MCF 10A (cell line): ENCODE data around the gene WAC. TPM values are rescaled to one million over a fixed set of nuclear protein-coding genes. Genes with fewer than 3 reads are reported as not detected.
A peak's percentile ranks its signal among the peaks of the same experiment; 100 is the strongest.
"Not testable (repeated sequence)": the region's sequence is repeated elsewhere in the genome, so short reads cannot be mapped to it uniquely, and the experiment has no call there.

Source experiments
- Bru-seq: library from RNA; stranded (reverse); fragments of 400-500 nt; gene quantifications from one replicate; lab custom pipeline; 2021; lab: Mats Ljungman, UMichigan
- BruChase-seq, 2 experiments: library from RNA; stranded (reverse); fragments of 400-500 nt; gene quantifications; one replicate each; lab custom pipeline; 2021; lab: Mats Ljungman, UMichigan
- BruUV-seq: library from RNA; stranded (reverse); fragments of 400-500 nt; replicated peaks from 2 replicates; lab custom pipeline; 2021; lab: Mats Ljungman, UMichigan
- CTCF ChIA-PET: fragments of 300-600 bp; sonication (Branson Sonifier 250); formaldehyde crosslinking; extraction: SDS; loops from one replicate; lab custom pipeline; 2021; ENCODE audit warnings: antibody characterized with exemption, inconsistent platforms; lab: Yijun Ruan, JAX
- POLR2A ChIA-PET: fragments of 300-600, 350-650 bp; sonication (Branson Sonifier 250); formaldehyde crosslinking; extraction: SDS; loops from one replicate; lab custom pipeline; 2020; ENCODE audit warnings: antibody characterized with exemption, inconsistent platforms; lab: Yijun Ruan, JAX
- DNase-seq: peaks from one replicate; pipeline ENCODE4 v3.0.0-alpha.2; 2018; ENCODE audit not compliant: unreplicated experiment
- H3K27ac Mint-ChIP-seq: one replicate; pipeline ENCODE4 v1.8.0; 2022; ENCODE audit warnings: mild to moderate bottlenecking, low read depth, mixed read lengths; ENCODE audit not compliant: unreplicated experiment
- H3K27me3 Mint-ChIP-seq: one replicate; pipeline ENCODE4 v1.8.0; 2022; ENCODE audit warnings: mixed read lengths; ENCODE audit not compliant: insufficient read depth, unreplicated experiment
- H3K36me3 Mint-ChIP-seq: one replicate; pipeline ENCODE4 v1.8.0; 2022; ENCODE audit warnings: mild to moderate bottlenecking, moderate library complexity, mixed read lengths; ENCODE audit not compliant: insufficient read depth, unreplicated experiment
- H3K4me1 Mint-ChIP-seq: one replicate; pipeline ENCODE4 v1.8.0; 2022; ENCODE audit warnings: mixed read lengths; ENCODE audit not compliant: insufficient read depth, unreplicated experiment
- H3K4me3 Mint-ChIP-seq: one replicate; pipeline ENCODE4 v1.8.0; 2022; ENCODE audit warnings: mild to moderate bottlenecking, moderate library complexity, mixed read lengths; ENCODE audit not compliant: unreplicated experiment
- H3K9me3 Mint-ChIP-seq: one replicate; pipeline ENCODE4 v1.8.0; 2022; ENCODE audit warnings: mixed read lengths; ENCODE audit not compliant: unreplicated experiment
- intact Hi-C: fragments of 100-400 bp; cut with micrococcal nuclease; formaldehyde crosslinking; loops from 2 replicates; pipeline ENCODE4 v1.14.1; 2022
- long read RNA-seq: library from polyadenylated mRNA; stranded (forward); transcript quantifications from one replicate; pipeline ENCODE4 v2.0.0, GENCODE V29; 2022
- total RNA-seq: library from RNA; stranded (reverse); gene quantifications from 2 replicates; pipeline ENCODE4 v1.2.3, GENCODE V29; 2022
- TF ChIP-seq, protein P1 (sequence below): fragments of 200-600 bp; IDR thresholded peaks from one replicate; pipeline ENCODE4 v1.8.0; 2022; ENCODE audit warnings: antibody characterized with exemption, mild to moderate bottlenecking; ENCODE audit not compliant: unreplicated experiment

The WAC gene
- total RNA-seq (151 and 155 TPM in 2 replicates), Bru-seq, nascent RNA (percentile 97 among the genes with signal in this experiment), BruChase-seq, experiment 1, labeled RNA remaining after a 6-hour chase (percentile 95 among the genes with signal in this experiment), BruChase-seq, experiment 2, labeled RNA remaining after a 2-hour chase (percentile 96 among the genes with signal in this experiment)
- long read RNA-seq, full-length matches to known transcripts, result 72 of 147 reads
- long read RNA-seq, partial matches to known transcripts, result 20 of 147 reads
- long read RNA-seq, other reads (novel, unspliced or antisense), result 55 of 147 reads

- Mint-ChIP-seq H3K36me3 (peaks cover 44% of the 10 kb centered on the region), H3K27ac (peak within 1 kb of the TSS; percentile 99), H3K4me3 (peak within 1 kb of the TSS; percentile 97), H3K9me3 (no peaks in the 10 kb centered on the region), H3K27me3 (no peaks in the 10 kb centered on the region), H3K4me1 (peaks cover 37% of the 10 kb centered on the region)
- ChIA-PET POLR2A (interaction anchor here (0.5 to 1.6 kb wide), 11 partner anchors 9 to 1047 kb away, joined by 3 to 7 read pairs (median 4); no protein-coding TSS in a partner anchor), CTCF (interaction anchor here (0.8 kb wide), 1 partner anchor 107 kb away, joined by 3 read pairs; no protein-coding TSS in a partner anchor)
- BruUV-seq, result no TSS peak
- peak; percentile 93 for DNase-seq
- TF ChIP-seq, protein P1, sequence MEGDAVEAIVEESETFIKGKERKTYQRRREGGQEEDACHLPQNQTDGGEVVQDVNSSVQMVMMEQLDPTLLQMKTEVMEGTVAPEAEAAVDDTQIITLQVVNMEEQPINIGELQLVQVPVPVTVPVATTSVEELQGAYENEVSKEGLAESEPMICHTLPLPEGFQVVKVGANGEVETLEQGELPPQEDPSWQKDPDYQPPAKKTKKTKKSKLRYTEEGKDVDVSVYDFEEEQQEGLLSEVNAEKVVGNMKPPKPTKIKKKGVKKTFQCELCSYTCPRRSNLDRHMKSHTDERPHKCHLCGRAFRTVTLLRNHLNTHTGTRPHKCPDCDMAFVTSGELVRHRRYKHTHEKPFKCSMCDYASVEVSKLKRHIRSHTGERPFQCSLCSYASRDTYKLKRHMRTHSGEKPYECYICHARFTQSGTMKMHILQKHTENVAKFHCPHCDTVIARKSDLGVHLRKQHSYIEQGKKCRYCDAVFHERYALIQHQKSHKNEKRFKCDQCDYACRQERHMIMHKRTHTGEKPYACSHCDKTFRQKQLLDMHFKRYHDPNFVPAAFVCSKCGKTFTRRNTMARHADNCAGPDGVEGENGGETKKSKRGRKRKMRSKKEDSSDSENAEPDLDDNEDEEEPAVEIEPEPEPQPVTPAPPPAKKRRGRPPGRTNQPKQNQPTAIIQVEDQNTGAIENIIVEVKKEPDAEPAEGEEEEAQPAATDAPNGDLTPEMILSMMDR, result peak; percentile 5
- intact Hi-C loops, result no loop called here
Observed at GRCh38 chr10:28532337-28533185, at the start of gene WAC. Gene WAC (plus strand): TSS chr10:28533118. CDS start chr10:28533580, 462 bp downstream.

GRCh38 chr10:28489206-28489605, 43.7 kb upstream of the WAC start:
- Mint-ChIP-seq H3K4me1 (no peaks in the 10 kb centered on the region), H3K27me3 (no peaks in the 10 kb centered on the region), H3K27ac (no peak overlapping the region), H3K9me3 (no peaks in the 10 kb centered on the region), H3K4me3 (no peak overlapping the region), H3K36me3 (no peaks in the 10 kb centered on the region)
- POLR2A ChIA-PET, result no interaction called here
- CTCF ChIA-PET, result interaction anchor here (0.7 to 1.1 kb wide), 2 partner anchors 9 to 10 kb away, joined by 3 to 4 read pairs; no protein-coding TSS in a partner anchor
- TF ChIP-seq, protein P1, result no peak
- intact Hi-C loops, result no loop called here
- no TSS peak for BruUV-seq
- no peak for DNase-seq

- H3K27ac Mint-ChIP-seq, H3K36me3 Mint-ChIP-seq, H3K27me3 Mint-ChIP-seq, intact Hi-C loops, DNase-seq, H3K9me3 Mint-ChIP-seq, H3K4me3 Mint-ChIP-seq, POLR2A ChIA-PET, BruUV-seq, H3K4me1 Mint-ChIP-seq: not testable (repeated sequence)
- CTCF ChIA-PET, result interaction anchor here (0.6 kb wide), 1 partner anchor 11 kb away, joined by 3 read pairs; no protein-coding TSS in a partner anchor
Observed at GRCh38 chr10:28490256-28490865, 42.6 kb upstream of the WAC start.

DNA sequence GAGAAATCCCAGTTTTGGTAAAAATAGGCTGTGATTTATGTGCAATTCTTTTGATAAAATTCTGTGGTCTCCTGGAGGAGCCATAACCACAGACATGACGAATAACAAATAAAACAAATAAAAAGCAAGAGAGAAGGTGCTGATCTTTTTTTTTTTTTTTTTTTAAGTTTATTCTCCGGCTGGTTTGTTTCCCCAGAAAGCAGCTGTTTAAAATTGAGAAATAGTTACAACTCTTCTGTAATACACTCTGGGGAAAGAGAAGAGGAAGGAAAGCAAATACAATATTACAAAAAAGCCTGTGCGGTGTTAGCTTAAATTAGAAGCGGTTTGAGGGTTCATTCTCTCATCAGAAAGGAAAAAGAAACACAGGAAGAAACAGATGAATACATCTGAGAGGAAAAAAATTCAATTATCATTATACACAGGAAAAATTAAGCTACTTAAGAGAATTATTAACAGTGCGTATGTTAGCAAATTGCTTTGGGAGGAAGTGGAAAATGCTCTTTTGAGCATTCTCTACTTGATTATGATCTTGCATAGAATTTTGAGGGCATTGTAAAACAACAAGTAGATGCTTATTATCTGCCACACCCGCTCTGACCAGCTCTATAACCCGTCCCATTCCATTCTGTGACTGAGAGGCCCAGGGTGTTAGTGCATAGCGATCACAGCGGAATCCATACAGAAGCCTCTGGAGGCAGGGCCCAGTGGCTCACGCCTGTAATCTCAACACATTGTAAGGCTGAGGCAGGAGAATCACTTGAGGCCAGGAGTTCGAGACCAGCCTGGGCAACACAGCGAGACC, 40.6 kb upstream of the WAC start:
- Mint-ChIP-seq H3K9me3 (no peaks in the 10 kb centered on the region), H3K4me1 (peaks cover 6% of the 10 kb centered on the region), H3K27ac (no peak overlapping the region), H3K4me3 (no peak overlapping the region), H3K36me3 (no peaks in the 10 kb centered on the region), H3K27me3 (no peaks in the 10 kb centered on the region)
- CTCF ChIA-PET, result interaction anchor here (0.5 to 0.6 kb wide), 2 partner anchors 69 to 1549 kb away, joined by 3 to 4 read pairs; no protein-coding TSS in a partner anchor
- POLR2A ChIA-PET, result no interaction called here
- no TSS peak for BruUV-seq
- TF ChIP-seq, protein P1, result no peak
- intact Hi-C loops, result no loop called here
- DNase-seq, result no peak
